H1 (cell line): ENCODE results near the gene KCND3. TPM values are rescaled to one million over a fixed set of nuclear protein-coding genes. Genes with fewer than 3 reads are reported as not detected.

Experiments used
- CTCF ChIA-PET: fragments of 300-600 bp; sonication (Branson Sonifier 250); formaldehyde crosslinking; loops from one replicate; lab custom pipeline; 2021; ENCODE audit not compliant: partially characterized antibody; lab: Charles Lee
- POLR2A ChIA-PET: fragments of 300-600 bp; sonication (Branson Sonifier 250); formaldehyde crosslinking; loops from one replicate; lab custom pipeline; 2021; ENCODE audit warnings: inconsistent platforms; ENCODE audit not compliant: partially characterized antibody; lab: Charles Lee
- DNase-seq, 2 experiments: peaks; one replicate each; pipeline versions ENCODE4 v3.0.0 to v3.0.0-alpha.2; 2010 to 2022; ENCODE audit warnings: low spot score in 2 of 2, low read depth in 1 of 2, mixed read lengths in 1 of 2
- FAIRE-seq: peaks from 2 replicates; lab custom pipeline; 2011; peaks lifted over from hg19 to GRCh38; lab: Jason Lieb, UNC
- H2AFZ ChIP-seq: 2 replicates; pipeline ENCODE4 v1.8.1; 2012; ENCODE audit warnings: low read length, inconsistent platforms
- H2AK5ac ChIP-seq: 2 replicates; pipeline ENCODE4 v1.6.1; 2013; ENCODE audit warnings: low read depth, low read length
- H2BK120ac ChIP-seq: replicated peaks from 2 replicates; pipeline ENCODE3; 2013; ENCODE audit warnings: low read depth, low read length, inconsistent platforms
- H2BK12ac ChIP-seq: 2 replicates; pipeline ENCODE4 v1.6.1; 2013; ENCODE audit warnings: low read depth, low read length
- H2BK15ac ChIP-seq: 2 replicates; pipeline ENCODE4 v1.6.1; 2013; ENCODE audit warnings: low read length
- H2BK20ac ChIP-seq: 2 replicates; pipeline ENCODE4 v1.6.1; 2013; ENCODE audit warnings: low read length
- H2BK5ac ChIP-seq: 2 replicates; pipeline ENCODE4 v1.6.1; 2013; ENCODE audit warnings: low read depth, low read length
- H3K14ac ChIP-seq: 2 replicates; pipeline ENCODE4 v1.6.1; 2013; ENCODE audit warnings: inconsistent platforms; ENCODE audit not compliant: insufficient read length
- H3K18ac ChIP-seq: 2 replicates; pipeline ENCODE4 v1.6.1; 2013; ENCODE audit warnings: low read length; ENCODE audit errors: extremely low read depth
- H3K23ac ChIP-seq: 2 replicates; pipeline ENCODE4 v1.6.1; 2013; ENCODE audit warnings: inconsistent platforms; ENCODE audit not compliant: insufficient read length
- H3K23me2 ChIP-seq: 2 replicates; pipeline ENCODE4 v1.6.1; 2013; ENCODE audit warnings: low read depth, low read length
- H3K27ac ChIP-seq: 2 replicates; pipeline ENCODE4 v1.6.1; 2011; ENCODE audit warnings: low read depth, low read length, inconsistent platforms
- H3K27me3 ChIP-seq, 4 experiments: replicated peaks in 1 of 4; 1 replicate in 1 of 4; 2 replicates in 3 of 4; pipeline versions ENCODE4 v1.6.1 to v1.8.1; 2011 to 2013; ENCODE audit warnings: low read length in 3 of 4, mild to moderate bottlenecking in 3 of 4, inconsistent platforms in 2 of 4, mixed read lengths in 2 of 4, moderate library complexity in 1 of 4; ENCODE audit not compliant: control insufficient read depth in 3 of 4, insufficient read depth in 3 of 4; ENCODE audit errors: extremely low read depth in 1 of 4
- H3K36me3 ChIP-seq, 4 experiments: 2 replicates each; pipeline versions ENCODE4 v1.6.1 to v1.8.1; 2011 to 2013; ENCODE audit warnings: mild to moderate bottlenecking in 4 of 4, low read length in 3 of 4, moderate library complexity in 2 of 4, control low read depth in 1 of 4, inconsistent platforms in 1 of 4; ENCODE audit not compliant: insufficient read depth in 4 of 4, control insufficient read depth in 2 of 4
- H3K4ac ChIP-seq: replicated peaks from 2 replicates; pipeline ENCODE3; 2013; ENCODE audit warnings: low read length, low read depth, mixed read lengths, inconsistent platforms; ENCODE audit not compliant: insufficient read length
- H3K4me1 ChIP-seq, 4 experiments: replicated peaks in 1 of 4; 1 replicate in 1 of 4; 2 replicates in 3 of 4; pipeline versions ENCODE4 v1.6.1 to v1.8.1; 2011 to 2013; ENCODE audit warnings: low read length in 3 of 4, inconsistent platforms in 2 of 4, mixed read lengths in 1 of 4; ENCODE audit not compliant: insufficient read depth in 4 of 4, control insufficient read depth in 3 of 4
- H3K4me2 ChIP-seq, 2 experiments: 2 replicates each; pipeline versions ENCODE4 v1.6.1 to v1.8.1; 2011 to 2013; ENCODE audit warnings: low read depth in 2 of 2, low read length in 2 of 2, control low read depth in 1 of 2, inconsistent platforms in 1 of 2, mild to moderate bottlenecking in 1 of 2; ENCODE audit not compliant: insufficient read depth in 1 of 2
- H3K4me3 ChIP-seq, 4 experiments: fragments of 200-600, 300-600 bp in 1 of 4; sonication (generic), shearing (Covaris generic), sonication (Bioruptor Twin) in 1 of 4; 2 replicates each; pipeline versions ENCODE4 v1.5.1 to v1.8.1; 2011 to 2016; ENCODE audit warnings: low read length in 4 of 4, low read depth in 3 of 4, control low read depth in 2 of 4, inconsistent platforms in 2 of 4, mild to moderate bottlenecking in 2 of 4, mixed read lengths in 1 of 4, moderate library complexity in 1 of 4; ENCODE audit not compliant: insufficient read depth in 2 of 4; ENCODE audit errors: extremely low read depth in 1 of 4
- H3K56ac ChIP-seq: replicated peaks from 2 replicates; pipeline ENCODE3; 2013; ENCODE audit warnings: low read depth, mild to moderate bottlenecking, mixed read lengths, low read length, inconsistent platforms; ENCODE audit not compliant: insufficient read length
- H3K79me1 ChIP-seq: 2 replicates; pipeline ENCODE4 v1.6.1; 2013; ENCODE audit warnings: low read depth, low read length, control low read depth
- H3K79me2 ChIP-seq, 2 experiments: 2 replicates each; pipeline versions ENCODE4 v1.6.1 to v1.8.1; 2012 to 2013; ENCODE audit warnings: low read length in 2 of 2, mild to moderate bottlenecking in 2 of 2, inconsistent platforms in 1 of 2; ENCODE audit not compliant: insufficient read depth in 2 of 2, control insufficient read depth in 1 of 2
- H3K9ac ChIP-seq, 4 experiments: replicated peaks in 1 of 4; 1 replicate in 1 of 4; 2 replicates in 3 of 4; pipeline versions ENCODE4 v1.6.1 to v1.8.1; 2011 to 2013; ENCODE audit warnings: low read depth in 3 of 4, low read length in 3 of 4, control low read depth in 2 of 4, mild to moderate bottlenecking in 2 of 4, moderate library complexity in 2 of 4, inconsistent platforms in 1 of 4; ENCODE audit errors: extremely low read depth in 1 of 4
- H3K9me3 ChIP-seq, 2 experiments: 2 replicates each; pipeline versions ENCODE4 v1.6.1 to v1.8.1; 2012 to 2013; ENCODE audit warnings: mild to moderate bottlenecking in 2 of 2, moderate library complexity in 2 of 2, control low read depth in 1 of 2, inconsistent platforms in 1 of 2, low read depth in 1 of 2, low read length in 1 of 2, mixed read lengths in 1 of 2; ENCODE audit not compliant: insufficient read depth in 2 of 2
- H4K20me1 ChIP-seq, 2 experiments: replicated peaks in 1 of 2; 2 replicates each; pipeline versions ENCODE3 to v1.8.1; 2011 to 2013; ENCODE audit warnings: inconsistent platforms in 2 of 2, low read length in 2 of 2, mild to moderate bottlenecking in 1 of 2; ENCODE audit not compliant: insufficient read depth in 2 of 2, control insufficient read depth in 1 of 2
- H4K5ac ChIP-seq: 2 replicates; pipeline ENCODE4 v1.6.1; 2013; ENCODE audit warnings: low read length, low read depth, mixed read lengths, inconsistent platforms; ENCODE audit not compliant: insufficient read length
- H4K8ac ChIP-seq: 2 replicates; pipeline ENCODE4 v1.8.0; 2013; ENCODE audit warnings: mild to moderate bottlenecking, moderate library complexity, low read length, inconsistent platforms; ENCODE audit not compliant: insufficient read depth; ENCODE audit errors: extremely low read depth
- H4K91ac ChIP-seq: replicated peaks from 2 replicates; pipeline ENCODE3; 2013; ENCODE audit warnings: low read length, mixed read lengths, inconsistent platforms; ENCODE audit not compliant: insufficient read length
- CEBPB ChIP-seq: IDR thresholded peaks from 2 replicates; pipeline ENCODE4 v1.6.1; 2012; ENCODE audit warnings: low read depth, low read length
- HDAC2 ChIP-seq, 2 experiments: fragments of 300-600 bp in 1 of 2; sonication (generic) in 1 of 2; IDR thresholded peaks; 2 replicates each; pipeline ENCODE4 v1.6.1; 2011 to 2012; ENCODE audit warnings: low read depth in 2 of 2, low read length in 2 of 2, mild to moderate bottlenecking in 2 of 2, moderate library complexity in 2 of 2, borderline replicate concordance in 1 of 2, inconsistent platforms in 1 of 2
- SRF ChIP-seq: IDR thresholded peaks from 2 replicates; pipeline ENCODE4 v1.6.1; 2011; ENCODE audit warnings: mild to moderate bottlenecking, low read depth, low read length, moderate library complexity
- WGBS, 2 experiments: shearing (Covaris generic) in 1 of 2; methylation state at CpG; one replicate each; pipeline versions ENCODE4 v1.1.6 to v1.1.7; 2013 to 2015; ENCODE audit warnings: low lambda C conversion rate in 2 of 2, mixed read lengths in 2 of 2, inconsistent platforms in 1 of 2, low coverage in 1 of 2, missing lambda C conversion rate in 1 of 2; ENCODE audit not compliant: insufficient replicate concordance in 2 of 2, insufficient coverage in 1 of 2, insufficient read length in 1 of 2; ENCODE audit errors: extremely low coverage in 1 of 2, missing lambda C conversion rate in 1 of 2; 5-methylcytosine and 5-hydroxymethylcytosine counted together
- polyA plus RNA-seq, 7 experiments: library from polyadenylated mRNA; depleted of rRNA in 3 of 7; stranded (reverse) in 5 of 7; unstranded in 2 of 7; fragments of >200 nt in 5 of 7; fragments of 200-250 nt in 2 of 7; gene quantifications; 1 replicate in 5 of 7; 2 replicates in 1 of 7; 4 replicates in 1 of 7; pipeline versions ENCODE4 v1.2.1 to v1.2.3, GENCODE V29; 2011 to 2013; ENCODE audit warnings: missing spikeins in 2 of 7, mixed read lengths in 2 of 7
- total RNA-seq: library from RNA; stranded (reverse); fragmentation: NEBNext Ultra II Directional; extraction: Animal tissue kit (Norgen Biotek cat#: 25700); gene quantifications from 2 replicates; pipeline ENCODE4 v1.2.1, GENCODE V29; 2021

Gene KCND3
- total and polyA plus RNA-seq, 2 of the 8 experiments (the other 6 are each of a cell fraction or from before 2014, with no cell fraction given): 0.14 to 0.48 TPM

GRCh38 chr1:112012823-112013222, 23.4 kb upstream of the KCND3 start:
- POLR2A ChIA-PET: no interaction called here
- H3K4me2 ChIP-seq: no peak overlapping the region
- no peak overlapping the region for H3K9ac ChIP-seq
- peaks cover 0 to under 1% (median under 1%) of the 10 kb centered on the region in 4 experiments; a peak in 2 of 7 replicates for H3K4me1 ChIP-seq
- H3K27me3 ChIP-seq: no peaks in the 10 kb centered on the region
- no peak overlapping the region for H3K23ac ChIP-seq
- CTCF ChIA-PET: interaction anchor here (0.6 kb wide), 1 partner anchor 11 kb away, joined by 3 read pairs; no protein-coding TSS in a partner anchor
- no peaks in the 10 kb centered on the region for H3K36me3 ChIP-seq
- H4K91ac ChIP-seq: no peak overlapping the region
- no peak overlapping the region for H4K5ac ChIP-seq
- H2BK5ac ChIP-seq: no peak overlapping the region
- H3K9me3 ChIP-seq: no peaks in the 10 kb centered on the region
- TF ChIP-seq SRF: no peak
- no peak for TF ChIP-seq HDAC2 (IDR thresholded peaks at IDR 0.05; ENCODE audit: borderline replicate concordance in 1 of 2, low read depth in 2 of 2, low read length in 2 of 2)
- no peak for TF ChIP-seq CEBPB
- TF ChIP-seq, all 59 proteins: peak for 0
- Histone ChIP-seq H3K27ac (no peak overlapping the region), H2BK12ac (no peak overlapping the region), H2AFZ (no peak overlapping the region), H4K20me1 (no peaks in the 10 kb centered on the region), H3K4ac (no peak overlapping the region), H3K14ac (no peak overlapping the region), H3K23me2 (no peaks in the 10 kb centered on the region), H2BK15ac (no peak overlapping the region), H3K56ac (no peak overlapping the region), H4K8ac (no peak overlapping the region), H2AK5ac (no peak overlapping the region), H3K4me3 (no peak overlapping the region), H2BK120ac (no peak overlapping the region), H3K18ac (no peak overlapping the region), H3K79me1 (no peaks in the 10 kb centered on the region), H3K79me2 (no peaks in the 10 kb centered on the region), H2BK20ac (no peak overlapping the region)
- FAIRE-seq (no peak), DNase-seq (no peak)
- WGBS, 2 experiments: 89% methylated on average over 1 of the region's 1 CpG; no CpG with 5 or more reads in 1 of the 2 experiments
